Measurements from ENCODE around the gene HOOK1.

GRCh38 chr1:59885160-59885832 is 70.5 kb downstream of the HOOK1 start:
- TF ChIP-seq POLR2A (IDR thresholded peaks at IDR 0.05): no peak
- TF ChIP-seq CTCF (IDR thresholded peaks at IDR 0.05): no peak

Measured in right lobe of liver (tissue), 4 donors.